ENCODE results near the gene ANKRD63. TPM values are rescaled to one million over a fixed set of nuclear protein-coding genes. Genes with fewer than 3 reads are reported as not detected.

Gene ANKRD63
- total RNA-seq, 4 donors from 2014 or later = not detected

- 65 to 69% methylated on average over 3 of the region's 3 CpGs for WGBS, 2 donors
- no peak for DNase-seq (ENCODE audit: low spot score in 2 of 2)
- intact Hi-C loops (cut with DNase I; ENCODE audit: low total_unique reads) = no loop called here
- TF ChIP-seq POLR2A (IDR thresholded peaks at IDR 0.05) (no peak), CTCF (IDR thresholded peaks at IDR 0.05) (no peak)
- H3K4me3 ChIP-seq (ENCODE audit: low read depth, poor library complexity, severe bottlenecking) = no peak overlapping the region
Observed at GRCh38 chr15:40310993-40311392, 28.1 kb upstream of the ANKRD63 start.

- 13 to 28% methylated on average over 4 of the region's 4 CpGs for WGBS, 2 donors
- DNase-seq (ENCODE audit: low spot score in 2 of 2) = no peak
- no peak overlapping the region for H3K4me3 ChIP-seq (ENCODE audit: low read depth, poor library complexity, severe bottlenecking)
- TF ChIP-seq CTCF (IDR thresholded peaks at IDR 0.05) (no peak), POLR2A (IDR thresholded peaks at IDR 0.05) (no peak)
- intact Hi-C loops (cut with DNase I; ENCODE audit: low total_unique reads) = no loop called here
Observed at GRCh38 chr15:40310001-40310959, 27.4 kb upstream of the ANKRD63 start.

GRCh38 chr15:40309344-40309862, 26.5 kb upstream of the ANKRD63 start:
- DNase-seq (ENCODE audit: low spot score in 2 of 2) = no peak
- intact Hi-C loops (cut with DNase I; ENCODE audit: low total_unique reads) = no loop called here
- no peak overlapping the region for H3K4me3 ChIP-seq (ENCODE audit: low read depth, poor library complexity, severe bottlenecking)
- TF ChIP-seq CTCF (IDR thresholded peaks at IDR 0.05) (no peak), POLR2A (IDR thresholded peaks at IDR 0.05) (no peak)
- 77 to 85% methylated on average over 8 of the region's 8 CpGs for WGBS, 2 donors

GRCh38 chr15:40307421-40308211, 24.8 kb upstream of the ANKRD63 start, which contains the start of gene PLCB2:
Gene PLCB2 (minus strand): TSS chr15:40307935. CDS start chr15:40307672, 263 bp downstream.
- H3K4me3 ChIP-seq (ENCODE audit: low read depth, poor library complexity, severe bottlenecking) = peak within 1 kb of the TSS; percentile 8
- intact Hi-C loops (cut with DNase I; ENCODE audit: low total_unique reads) = no loop called here
- TF ChIP-seq CTCF (IDR thresholded peaks at IDR 0.05) = no peak
- no peak for TF ChIP-seq POLR2A (IDR thresholded peaks at IDR 0.05)
- no peak for DNase-seq (ENCODE audit: low spot score in 2 of 2)
- WGBS, 2 donors = 70 to 71% methylated on average over 13 to 15 of the region's 15 CpGs

- no peak for DNase-seq (ENCODE audit: low spot score in 2 of 2)
- H3K4me3 ChIP-seq (ENCODE audit: low read depth, poor library complexity, severe bottlenecking) = no peak overlapping the region
- TF ChIP-seq CTCF (IDR thresholded peaks at IDR 0.05) = no peak
- TF ChIP-seq POLR2A (IDR thresholded peaks at IDR 0.05) = no peak
- 71 to 83% methylated on average over 7 of the region's 7 CpGs for WGBS, 2 donors
- intact Hi-C loops (cut with DNase I; ENCODE audit: low total_unique reads) = no loop called here
Observed at GRCh38 chr15:40306908-40307307, 24.0 kb upstream of the ANKRD63 start.

Data from lower leg skin (tissue), 4 donors.